Right kidney (tissue), 1 donor: ENCODE measurements around the gene KCNG4.

ENCODE experiments used
- DNase-seq: peaks from one replicate; pipeline ENCODE4 v3.0.0-alpha.2; 2016

KCNG4 gene

GRCh38 chr16:84182680-84183571 is 56.9 kb downstream of the KCNG4 start:
- no peak for DNase-seq

- no peak for DNase-seq
These were observed 57.7 kb downstream of the KCNG4 start for GRCh38 chr16:84182104-84182503.

GRCh38 chr16:84181144-84181915 is 58.5 kb downstream of the KCNG4 start:
- no peak for DNase-seq

GRCh38 chr16:84180519-84181140 is 59.2 kb downstream of the KCNG4 start:
- no peak for DNase-seq

GRCh38 chr16:84179612-84180320 is 60.0 kb downstream of the KCNG4 start:
- DNase-seq = no peak

GRCh38 chr16:84178892-84179611 is 60.8 kb downstream of the KCNG4 start:
- no peak for DNase-seq

GRCh38 chr16:84178146-84178765 is 61.6 kb downstream of the KCNG4 start:
- DNase-seq = no peak

GRCh38 chr16:84177741-84178073 is 62.1 kb downstream of the KCNG4 start:
- no peak for DNase-seq

- peak; percentile 33 for DNase-seq
These were observed 63.4 kb downstream of the KCNG4 start for GRCh38 chr16:84176192-84177053.

GRCh38 chr16:84175350-84176081 is 64.3 kb downstream of the KCNG4 start:
- DNase-seq = peak; percentile 38

- no peak for DNase-seq
These were observed 65.4 kb downstream of the KCNG4 start for GRCh38 chr16:84174396-84174795.

- no peak for DNase-seq
These were observed 70.0 kb downstream of the KCNG4 start for GRCh38 chr16:84169765-84170310.
